Heart left ventricle (tissue), 16 donors: ENCODE results near the gene PANK4. TPM values are rescaled to one million over a fixed set of nuclear protein-coding genes. Genes with fewer than 3 reads are reported as not detected.
A peak's percentile ranks its signal among the peaks of the same experiment; 100 is the strongest.

ENCODE experiments used
- ATAC-seq, 4 donors: fragments of 200-7000 bp; cut with Tn5 transposase; one replicate each; pipeline ENCODE4 v1.9.1; 2020 to 2022; ENCODE audit warnings: moderate library complexity in 4 of 4, mild to moderate bottlenecking in 3 of 4, moderate number of reproducible peaks in 1 of 4
- DNase-seq, 5 donors: peaks; one replicate each; pipeline ENCODE4 v3.0.0-alpha.2; 2020
- H3K27ac ChIP-seq, 12 donors: fragments of 200-600 bp; sonication (generic) in 4 of 12; one replicate each; pipeline versions ENCODE4 v1.5.0 to v1.8.0; 2016 to 2022; ENCODE audit warnings: mild to moderate bottlenecking in 2 of 12
- H3K27me3 ChIP-seq, 9 donors: fragments of 200-600 bp; sonication (generic) in 2 of 9; one replicate each; pipeline versions ENCODE4 v1.5.1 to v1.8.0; 2016 to 2022; ENCODE audit warnings: mild to moderate bottlenecking in 3 of 9
- H3K36me3 ChIP-seq, 9 donors: fragments of 200-600 bp; sonication (generic) in 2 of 9; one replicate each; pipeline versions ENCODE4 v1.5.0 to v1.8.0; 2018 to 2022; ENCODE audit warnings: mild to moderate bottlenecking in 2 of 9
- H3K4me1 ChIP-seq, 12 donors: fragments of 200-600 bp; sonication (generic) in 4 of 12; one replicate each; pipeline versions ENCODE4 v1.5.0 to v1.8.0; 2016 to 2022; ENCODE audit warnings: mild to moderate bottlenecking in 3 of 12
- H3K4me3 ChIP-seq, 12 donors: fragments of 200-600 bp; sonication (generic) in 4 of 12; one replicate each; pipeline versions ENCODE4 v1.5.0 to v1.8.0; 2017 to 2022; ENCODE audit warnings: mild to moderate bottlenecking in 9 of 12, moderate library complexity in 4 of 12
- H3K9me3 ChIP-seq, 12 donors: fragments of 200-600 bp; sonication (generic) in 4 of 12; one replicate each; pipeline versions ENCODE4 v1.5.0 to v1.8.0; 2016 to 2022; ENCODE audit warnings: mild to moderate bottlenecking in 1 of 12
- CTCF ChIP-seq, 12 donors: fragments of 200-600 bp; sonication (generic) in 4 of 12; IDR thresholded peaks; one replicate each; pipeline versions ENCODE4 v1.5.0 to v1.8.0; 2018 to 2022; ENCODE audit warnings: antibody characterized with exemption in 12 of 12, mild to moderate bottlenecking in 5 of 12
- POLR2A ChIP-seq, 2 donors: fragments of 450-650 bp; IDR thresholded peaks; one replicate each; pipeline ENCODE4 v1.6.1; 2017; ENCODE audit warnings: antibody characterized with exemption in 2 of 2, mild to moderate bottlenecking in 2 of 2, moderate library complexity in 2 of 2
- WGBS, 4 donors: extraction: QIAGEN DNeasy Blood & Tissue Kit in 2 of 4; methylation state at CpG; one replicate each; pipeline versions ENCODE4 v1.1.5 to v1.1.7; 2013 to 2018; 5-methylcytosine and 5-hydroxymethylcytosine counted together
- intact Hi-C, 10 donors: fragments of 100-400 bp; cut with DNase I; formaldehyde crosslinking; loops; one replicate each; pipeline versions ENCODE4 v1.11.1 to v1.14.2; 2022
- polyA plus RNA-seq, 2 donors: library from polyadenylated mRNA; stranded (reverse); fragments of 200-250 nt; gene quantifications; one replicate each; pipeline ENCODE4 v1.2.3, GENCODE V29; 2013
- total RNA-seq, 9 donors: library from RNA; depleted of rRNA in 2 of 9; stranded (reverse); fragments of >200 nt in 2 of 9; fragmentation: NEBNext Ultra II Directional in 3 of 9; extraction: Animal tissue kit (Norgen Biotek cat#: 25700) in 3 of 9; gene quantifications; one replicate each; pipeline versions ENCODE4 v1.1.0 to v1.2.4, GENCODE V29; 2016 to 2023
- donor health status: ischemic (EF 13 %, LVEDD 7.1; RV severe dilation, severe dysfunction).
- donor health status: healthy with polysubstance abuse.
- donor health status: DM: no; HTN: yes; CAD: no.
- donor health status: DM: no; HTN: no; CAD: no.
- donor health status: ischemic (EF 25% LVEDD 6.9; RV normal size, moderate dysfunction).
- donor health status: ischemic (EF 25% LVEDD 5.7; RV mildly dilated, moderate dysfunction).
- donor health status: healthy.
- donor health status: DM: yes; HTN: yes; CAD: no.
- donor health status: ischemic (EF 35%, LVEDD 5.7; RV mildly dilated, moderate dysfunction).
- donor health status: nonischemic (EF 11% LVEDD 7.7; RV severe dilation, severe dysfunction).
- donor health status: DM: yes; HTN: yes; CAD: no.
- donor health status: PGD.
- donor health status: ischemic (EF 29% LVEDD 5.4; RV normal size, mild dysfunction).
- donor health status: nonischemic (EF 23%, LVEDD 6.1; RV moderate dilation, normal function).

The PANK4 gene
- total and polyA plus RNA-seq, 11 donors: 27.2 to 43.0 (median 34.4) TPM

DNA sequence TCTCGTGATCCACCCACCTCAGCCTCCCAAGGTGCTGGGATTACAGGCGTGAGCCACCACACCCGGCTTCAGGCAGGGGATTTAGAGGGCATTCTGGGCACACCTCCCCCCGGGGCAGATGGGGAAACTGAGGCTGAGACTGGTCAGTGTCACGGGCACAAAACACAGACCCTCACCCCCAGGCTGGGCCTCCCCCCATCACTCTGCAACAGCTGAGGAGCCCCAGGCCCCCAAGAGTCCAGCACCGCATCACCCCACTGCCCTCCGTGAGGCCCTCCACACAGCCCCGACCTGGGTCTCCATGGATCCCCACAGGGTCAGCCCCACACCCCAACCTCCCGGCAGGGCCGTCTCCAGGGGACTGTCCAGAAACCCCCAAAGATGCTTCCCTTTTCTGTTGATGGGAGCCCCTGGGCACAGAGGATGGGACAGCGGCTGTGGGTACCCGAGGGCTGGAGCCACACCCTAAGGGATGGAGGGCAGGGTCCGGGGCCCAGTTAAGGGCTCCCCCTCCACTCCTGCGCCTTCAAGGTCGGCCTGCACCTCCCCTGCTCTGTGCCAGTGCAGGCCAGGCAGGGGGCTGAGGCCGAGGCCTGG is 40.8 kb upstream of the PANK4 start:
- TF ChIP-seq CTCF (IDR thresholded peaks at IDR 0.05): no peak
- TF ChIP-seq POLR2A (IDR thresholded peaks at IDR 0.05): no peak
- peaks cover 0 to 13% (median 0%) of the 10 kb centered on the region in 9 donors for H3K27me3 ChIP-seq
- H3K9me3 ChIP-seq: no peaks in the 10 kb centered on the region
- peaks cover 0 to 18% (median 3%) of the 10 kb centered on the region in 9 donors for H3K36me3 ChIP-seq
- H3K4me3 ChIP-seq: no peak overlapping the region
- no peak overlapping the region for H3K27ac ChIP-seq
- ATAC-seq (no peak), DNase-seq (peak in 1 of 5 donors; percentile 6)
- intact Hi-C loops: no loop called here
- no peaks in the 10 kb centered on the region for H3K4me1 ChIP-seq
- WGBS, 4 donors: 84 to 96% (median 89%) methylated on average over 12 to 16 of the region's 16 CpGs

DNA sequence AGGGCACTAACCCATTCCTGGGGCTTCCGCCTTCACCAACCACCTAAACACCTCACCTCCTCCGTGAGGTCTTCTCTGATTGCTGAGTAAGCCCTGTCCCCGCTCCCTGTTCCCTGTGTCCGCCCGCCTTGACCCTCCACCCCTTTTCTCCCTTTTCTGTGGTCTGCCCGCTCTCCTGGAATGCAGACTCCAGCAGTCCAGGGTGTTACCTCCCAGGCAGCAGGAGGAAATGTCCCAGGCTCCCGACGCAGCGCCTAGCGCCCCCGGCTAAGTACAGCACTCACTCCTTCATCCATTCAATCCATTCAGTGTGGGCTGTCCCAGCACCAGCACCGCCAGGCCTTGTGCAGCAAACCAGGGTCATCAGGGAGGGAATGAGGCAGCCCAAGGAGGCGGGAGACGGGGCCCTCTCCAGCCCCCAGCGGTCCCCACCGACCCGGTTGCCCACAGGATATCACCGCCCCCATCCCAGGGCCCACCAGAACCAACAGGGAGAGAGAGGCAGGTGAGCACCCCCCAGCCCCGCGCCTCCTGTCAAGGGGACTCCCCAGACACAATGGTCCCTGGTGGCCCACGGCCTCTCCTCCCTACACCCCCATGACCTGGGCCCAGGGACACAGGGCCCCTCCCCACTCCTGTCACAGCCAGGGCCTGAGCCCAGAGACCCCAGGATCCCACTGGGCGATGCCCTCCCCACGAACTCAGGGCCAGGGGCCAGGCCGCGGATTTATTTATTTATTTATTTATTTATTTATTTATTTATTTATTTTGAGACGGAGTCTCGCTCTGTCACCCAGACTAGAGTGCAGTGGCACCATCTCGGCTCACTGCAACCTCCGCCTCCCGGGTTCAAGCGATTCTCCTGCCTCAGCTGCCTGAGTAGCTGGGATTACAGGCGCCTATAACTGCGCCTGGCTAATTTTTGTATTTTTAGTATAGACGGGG is 40.0 kb upstream of the PANK4 start:
- WGBS, 4 donors: 67 to 79% (median 77%) methylated on average over 33 to 34 of the region's 34 CpGs
- ATAC-seq (no peak), DNase-seq (no peak)
- TF ChIP-seq CTCF (IDR thresholded peaks at IDR 0.05) (no peak), POLR2A (IDR thresholded peaks at IDR 0.05) (no peak)
- Histone ChIP-seq H3K27me3 (peaks cover 0 to 13% (median 0%) of the 10 kb centered on the region in 9 donors), H3K9me3 (no peaks in the 10 kb centered on the region), H3K36me3 (peaks cover 0 to 26% (median 3%) of the 10 kb centered on the region in 9 donors), H3K4me3 (no peak overlapping the region), H3K4me1 (no peaks in the 10 kb centered on the region), H3K27ac (no peak overlapping the region)
- intact Hi-C loops: no loop called here

DNA sequence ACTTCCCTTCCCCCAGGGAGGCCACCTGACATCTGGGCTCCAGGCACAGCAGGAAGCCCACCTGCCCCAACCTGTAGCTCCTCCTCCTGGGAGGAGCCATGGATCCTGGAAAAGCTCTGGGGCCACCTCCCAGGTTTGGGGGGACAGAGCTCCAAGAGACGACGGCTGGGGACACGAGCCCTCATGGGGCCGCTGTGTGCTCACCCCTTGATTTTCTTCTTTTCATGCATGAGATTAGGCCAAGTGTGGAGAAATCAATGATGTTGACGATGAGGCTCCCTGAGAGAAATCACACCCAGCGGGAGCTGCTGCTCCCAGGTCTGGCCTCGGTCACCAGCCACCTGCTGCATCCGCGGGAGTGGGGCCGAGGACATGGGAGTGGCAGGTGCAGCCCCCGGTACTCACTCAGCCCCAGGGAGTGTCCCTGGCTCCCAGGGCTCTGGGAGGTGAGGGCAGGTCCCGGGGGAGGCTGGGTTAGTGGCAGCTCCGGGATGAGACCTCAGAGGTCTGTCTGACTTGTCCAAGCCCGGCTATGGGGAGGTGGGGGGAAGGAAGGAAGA is 38.5 kb upstream of the PANK4 start:
- intact Hi-C loops: no loop called here
- no peak for TF ChIP-seq POLR2A (IDR thresholded peaks at IDR 0.05)
- TF ChIP-seq CTCF (IDR thresholded peaks at IDR 0.05): no peak
- Histone ChIP-seq H3K36me3 (peaks cover 0 to 40% (median 13%) of the 10 kb centered on the region in 9 donors), H3K27ac (no peak overlapping the region), H3K4me1 (peaks cover 0 to under 1% (median 0%) of the 10 kb centered on the region in 12 donors), H3K9me3 (no peaks in the 10 kb centered on the region), H3K27me3 (peaks cover 0 to 13% (median 0%) of the 10 kb centered on the region in 9 donors), H3K4me3 (no peak overlapping the region)
- no peak for ATAC-seq
- WGBS, 4 donors: 26 to 48% (median 36%) methylated on average over 13 to 14 of the region's 14 CpGs
- DNase-seq: no peak
